ENCODE data around the gene CYP19A1.

CYP19A1 gene

GRCh38 chr15:51298620-51299019 lies 39.8 kb downstream of the CYP19A1 start:
- no peaks in the 10 kb centered on the region for H3F3A ChIP-seq (ENCODE audit: insufficient read depth, low read length)
- no peak overlapping the region for H3K4me3 ChIP-seq (ENCODE audit: low read depth, low read length, poor library complexity, severe bottlenecking)
- no peaks in the 10 kb centered on the region for H3K79me2 ChIP-seq (ENCODE audit: insufficient read depth, low read length)
- no peaks in the 10 kb centered on the region for H3K36me3 ChIP-seq (ENCODE audit: insufficient read depth, low read length)
- H3K4me2 ChIP-seq (ENCODE audit: low read length), result no peak overlapping the region
- H3K9ac ChIP-seq (ENCODE audit: low read length), result no peak overlapping the region
- no peaks in the 10 kb centered on the region for H3K9me2 ChIP-seq (ENCODE audit: low read depth, low read length)
- H3K4me1 ChIP-seq (ENCODE audit: insufficient read depth, low read length, severe bottlenecking), result no peaks in the 10 kb centered on the region
- no peak overlapping the region for H3K27ac ChIP-seq (ENCODE audit: low read depth, low read length, poor library complexity, severe bottlenecking)
- no peaks in the 10 kb centered on the region for H3K9me3 ChIP-seq (ENCODE audit: low read length)
- no peak overlapping the region for H2AFZ ChIP-seq (ENCODE audit: low read length)
- H4K20me1 ChIP-seq (ENCODE audit: insufficient read depth, low read length), result no peaks in the 10 kb centered on the region
- no peak for TF ChIP-seq CTCF (IDR thresholded peaks at IDR 0.05; ENCODE audit: low read length)
- H3K27me3 ChIP-seq (ENCODE audit: insufficient read depth, low read length), result no peaks in the 10 kb centered on the region

GRCh38 chr15:51290720-51291119 lies 47.7 kb downstream of the CYP19A1 start:
- Histone ChIP-seq H3F3A (ENCODE audit: insufficient read depth, low read length) (no peaks in the 10 kb centered on the region), H4K20me1 (ENCODE audit: insufficient read depth, low read length) (no peaks in the 10 kb centered on the region), H3K9me2 (ENCODE audit: low read depth, low read length) (no peaks in the 10 kb centered on the region), H3K4me3 (ENCODE audit: low read depth, low read length, poor library complexity, severe bottlenecking) (no peak overlapping the region), H3K27me3 (ENCODE audit: insufficient read depth, low read length) (0 out of 2 replicates have a peak, but pooled peaks cover 3% of the 10 kb centered on the region), H3K4me2 (ENCODE audit: low read length) (no peak overlapping the region), H3K4me1 (ENCODE audit: insufficient read depth, low read length, severe bottlenecking) (no peaks in the 10 kb centered on the region), H3K9me3 (ENCODE audit: low read length) (no peaks in the 10 kb centered on the region), H3K79me2 (ENCODE audit: insufficient read depth, low read length) (no peaks in the 10 kb centered on the region), H3K36me3 (ENCODE audit: insufficient read depth, low read length) (no peaks in the 10 kb centered on the region), H2AFZ (ENCODE audit: low read length) (no peak overlapping the region), H3K9ac (ENCODE audit: low read length) (no peak overlapping the region), H3K27ac (ENCODE audit: low read depth, low read length, poor library complexity, severe bottlenecking) (no peak overlapping the region)
- no peak for TF ChIP-seq EZH2 (IDR thresholded peaks at IDR 0.05; ENCODE audit: borderline replicate concordance, low read length)
- TF ChIP-seq CTCF (IDR thresholded peaks at IDR 0.05; ENCODE audit: low read length), result no peak

DNA sequence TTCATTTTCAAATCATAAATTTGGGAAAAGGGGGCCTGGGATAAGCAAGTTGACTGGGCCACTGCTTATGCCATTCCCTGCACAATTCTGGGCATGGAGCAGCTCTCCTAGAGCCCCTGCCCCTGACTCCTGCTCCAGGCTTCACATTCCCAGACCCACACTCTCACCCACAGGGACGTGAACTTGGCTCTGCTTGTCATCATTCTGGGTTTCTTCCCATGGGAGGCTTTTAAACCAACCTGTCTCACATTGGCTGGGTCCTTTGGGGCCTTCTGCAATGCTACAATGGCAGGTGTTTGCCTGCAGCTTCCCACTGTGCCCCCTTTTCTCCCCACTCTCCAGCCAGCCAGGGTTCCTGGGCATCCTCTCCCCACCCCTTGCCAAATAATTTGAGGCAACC lies 49.1 kb downstream of the CYP19A1 start:
- 0 out of 2 replicates have a peak, but pooled peaks cover 3% of the 10 kb centered on the region for H3K27me3 ChIP-seq (ENCODE audit: insufficient read depth, low read length)
- no peak overlapping the region for H3K4me2 ChIP-seq (ENCODE audit: low read length)
- H3K9me3 ChIP-seq (ENCODE audit: low read length), result no peaks in the 10 kb centered on the region
- H3K4me1 ChIP-seq (ENCODE audit: insufficient read depth, low read length, severe bottlenecking), result no peaks in the 10 kb centered on the region
- no peaks in the 10 kb centered on the region for H3F3A ChIP-seq (ENCODE audit: insufficient read depth, low read length)
- no peak overlapping the region for H3K4me3 ChIP-seq (ENCODE audit: low read depth, low read length, poor library complexity, severe bottlenecking)
- no peaks in the 10 kb centered on the region for H3K9me2 ChIP-seq (ENCODE audit: low read depth, low read length)
- H3K27ac ChIP-seq (ENCODE audit: low read depth, low read length, poor library complexity, severe bottlenecking), result no peak overlapping the region
- no peaks in the 10 kb centered on the region for H3K36me3 ChIP-seq (ENCODE audit: insufficient read depth, low read length)
- no peaks in the 10 kb centered on the region for H4K20me1 ChIP-seq (ENCODE audit: insufficient read depth, low read length)
- TF ChIP-seq CTCF (IDR thresholded peaks at IDR 0.05; ENCODE audit: low read length) (no peak), EZH2 (IDR thresholded peaks at IDR 0.05; ENCODE audit: borderline replicate concordance, low read length) (no peak)
- H3K9ac ChIP-seq (ENCODE audit: low read length), result no peak overlapping the region
- H2AFZ ChIP-seq (ENCODE audit: low read length), result no peak overlapping the region
- H3K79me2 ChIP-seq (ENCODE audit: insufficient read depth, low read length), result no peaks in the 10 kb centered on the region

Data from OCI-LY1 (cell line).